ENCODE data around the gene CCDC90B. TPM values are rescaled to one million over a fixed set of nuclear protein-coding genes. Genes with fewer than 3 reads are reported as not detected.

Gene CCDC90B
- total and polyA plus RNA-seq, 2 of the 13 experiments (the other 11 are each of a cell fraction or from before 2014, with no cell fraction given): 17.1 to 46.1 TPM

DNA sequence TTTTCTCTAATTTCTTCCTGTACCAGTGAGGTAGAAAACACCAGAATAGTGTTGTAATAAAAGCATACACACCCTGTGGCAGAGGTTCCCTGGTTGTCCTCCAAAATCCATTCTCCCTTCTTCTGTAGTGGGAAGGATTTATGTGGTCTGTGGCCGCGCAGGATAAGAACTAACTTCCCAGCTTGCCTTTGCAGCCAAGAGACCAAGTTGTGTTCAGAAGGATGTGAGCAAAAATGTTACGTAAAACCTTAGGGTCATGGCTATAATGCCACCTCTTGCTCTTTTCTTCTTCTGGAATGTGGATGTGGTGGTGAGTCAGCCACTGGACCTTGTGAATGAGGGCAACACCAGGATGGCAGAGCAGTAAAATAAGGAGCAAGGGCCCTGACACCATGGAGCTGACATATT is 28.4 kb downstream of the CCDC90B start:
- no peaks in the 10 kb centered on the region for H3K27me3 ChIP-seq (ENCODE audit: control insufficient read depth in 1 of 2, insufficient read depth in 2 of 2, low read length in 2 of 2)
- FAIRE-seq (no peak), ATAC-seq (peak; percentile 41; the same call in 2 of the 3 replicates), DNase-seq (ENCODE audit: low spot score) (peak; percentile 56)
- H3K4me3 ChIP-seq (replicated peaks in 1 of 3; ENCODE audit: insufficient read depth in 1 of 3, low read depth in 2 of 3, low read length in 3 of 3): no peak overlapping the region
- H3K36me3 ChIP-seq (replicated peaks in 1 of 2; ENCODE audit: control insufficient read depth in 1 of 2, insufficient read depth in 2 of 2, low read length in 2 of 2): peaks cover 0 to 12% of the 10 kb centered on the region in 2 experiments; a peak in 3 of 5 replicates
- in situ Hi-C loops (cut with HindIII; ENCODE audit: extremely low pct_ligation_motif_present, low pct_unique_long_range_greater_than_20kb): loop anchor here (10.0 kb wide), 1 partner anchor 353 kb away; the partner anchor contains the start of genes DDIAS and PRCP
- POLR2A ChIA-PET: interaction anchor here (1.6 to 2.4 kb wide), 2 partner anchors 27 to 28 kb away, joined by 8 to 9 read pairs; partner anchors contain the start of gene CCDC90B
- H3K9ac ChIP-seq (ENCODE audit: insufficient read depth, low read depth, low read length): no peak overlapping the region
- H3K9me3 ChIP-seq (ENCODE audit: low read length): no peaks in the 10 kb centered on the region
- WGBS (ENCODE audit: low lambda C conversion rate): 84% methylated on average over 3 of the region's 3 CpGs
- no TSS peak for BruUV-seq (replicated peaks)
- intact Hi-C loops (cut with micrococcal nuclease; ENCODE audit: unreplicated experiment): loop anchor here (2.0 to 10.0 kb wide), 3 partner anchors 27 to 173 kb away; partner anchors contain the start of gene ANKRD42
- H4K20me1 ChIP-seq (ENCODE audit: insufficient read depth, low read length): no peaks in the 10 kb centered on the region
- H3K27ac ChIP-seq (ENCODE audit: extremely low read length, insufficient read depth, low read length): peak overlapping the region; percentile 61
- no peak overlapping the region for H2AFZ ChIP-seq (ENCODE audit: low read length)
- no peaks in the 10 kb centered on the region for H3K79me2 ChIP-seq (ENCODE audit: insufficient read depth, low read length)
- CTCF ChIA-PET (ENCODE audit: low intra/inter-chr PET ratio, low total read pairs): no interaction called here
- no peak overlapping the region for H3K4me2 ChIP-seq (ENCODE audit: low read depth, low read length)
- H3K4me1 ChIP-seq (ENCODE audit: insufficient read depth, low read length): peaks cover 55% of the 10 kb centered on the region
- no peak for TF ChIP-seq ZNF766 (CRISPR knock-in tag; IDR thresholded peaks at IDR 0.05; ENCODE audit: borderline replicate concordance)
- TF ChIP-seq EP300 (IDR thresholded peaks at IDR 0.05; ENCODE audit: low read depth in 2 of 2, low read length in 2 of 2): 0 out of 4 replicates have a peak, but pooled peaks of 1 of the 2 experiments have one; percentile 58
- TF ChIP-seq EP300 (CRISPR knock-in tag; IDR thresholded peaks at IDR 0.05; ENCODE audit: borderline replicate concordance): no peak
- TF ChIP-seq MIER3 (CRISPR knock-in tag; IDR thresholded peaks at IDR 0.05; ENCODE audit: borderline replicate concordance): 0 out of 2 replicates have a peak, but pooled peaks have one; percentile 46
- 0 out of 2 replicates have a peak, but pooled peaks have one; percentile 27 for TF ChIP-seq IRF2 (CRISPR knock-in tag; IDR thresholded peaks at IDR 0.05)
- TF ChIP-seq SMAD3 (CRISPR knock-in tag; IDR thresholded peaks at IDR 0.05): no peak
- TF ChIP-seq ZNF7 (CRISPR knock-in tag; IDR thresholded peaks at IDR 0.05): peak; percentile 97
- TF ChIP-seq SOX13 (IDR thresholded peaks at IDR 0.05): no peak
- TF ChIP-seq SOX13 (CRISPR knock-in tag; conservative IDR thresholded peaks at IDR 0.05 in 1 of 2, IDR thresholded peaks at IDR 0.05 in 1 of 2): peak in 1 of 2 experiments; percentile 14; a peak in 1 of 4 replicates
- no peak for TF ChIP-seq SETDB1 (CRISPR knock-in tag; IDR thresholded peaks at IDR 0.05; ENCODE audit: borderline replicate concordance)
- peak; percentile 39 to 84; a peak in 3 of 4 replicates for TF ChIP-seq NR2F1 (CRISPR knock-in tag; IDR thresholded peaks at IDR 0.05)
- 0 out of 2 replicates have a peak, but pooled peaks have one; percentile 21 for TF ChIP-seq RCOR2 (CRISPR knock-in tag; IDR thresholded peaks at IDR 0.05)
- peak; percentile 10; the same call in 1 of the 2 replicates for TF ChIP-seq TCF7 (IDR thresholded peaks at IDR 0.05; ENCODE audit: low read depth)
- TF ChIP-seq ZNF484 (CRISPR knock-in tag; IDR thresholded peaks at IDR 0.05; ENCODE audit: borderline replicate concordance, low read depth): no peak
- TF ChIP-seq ZNF598 (CRISPR knock-in tag; IDR thresholded peaks at IDR 0.05; ENCODE audit: borderline replicate concordance): no peak
- TF ChIP-seq, protein P1, sequence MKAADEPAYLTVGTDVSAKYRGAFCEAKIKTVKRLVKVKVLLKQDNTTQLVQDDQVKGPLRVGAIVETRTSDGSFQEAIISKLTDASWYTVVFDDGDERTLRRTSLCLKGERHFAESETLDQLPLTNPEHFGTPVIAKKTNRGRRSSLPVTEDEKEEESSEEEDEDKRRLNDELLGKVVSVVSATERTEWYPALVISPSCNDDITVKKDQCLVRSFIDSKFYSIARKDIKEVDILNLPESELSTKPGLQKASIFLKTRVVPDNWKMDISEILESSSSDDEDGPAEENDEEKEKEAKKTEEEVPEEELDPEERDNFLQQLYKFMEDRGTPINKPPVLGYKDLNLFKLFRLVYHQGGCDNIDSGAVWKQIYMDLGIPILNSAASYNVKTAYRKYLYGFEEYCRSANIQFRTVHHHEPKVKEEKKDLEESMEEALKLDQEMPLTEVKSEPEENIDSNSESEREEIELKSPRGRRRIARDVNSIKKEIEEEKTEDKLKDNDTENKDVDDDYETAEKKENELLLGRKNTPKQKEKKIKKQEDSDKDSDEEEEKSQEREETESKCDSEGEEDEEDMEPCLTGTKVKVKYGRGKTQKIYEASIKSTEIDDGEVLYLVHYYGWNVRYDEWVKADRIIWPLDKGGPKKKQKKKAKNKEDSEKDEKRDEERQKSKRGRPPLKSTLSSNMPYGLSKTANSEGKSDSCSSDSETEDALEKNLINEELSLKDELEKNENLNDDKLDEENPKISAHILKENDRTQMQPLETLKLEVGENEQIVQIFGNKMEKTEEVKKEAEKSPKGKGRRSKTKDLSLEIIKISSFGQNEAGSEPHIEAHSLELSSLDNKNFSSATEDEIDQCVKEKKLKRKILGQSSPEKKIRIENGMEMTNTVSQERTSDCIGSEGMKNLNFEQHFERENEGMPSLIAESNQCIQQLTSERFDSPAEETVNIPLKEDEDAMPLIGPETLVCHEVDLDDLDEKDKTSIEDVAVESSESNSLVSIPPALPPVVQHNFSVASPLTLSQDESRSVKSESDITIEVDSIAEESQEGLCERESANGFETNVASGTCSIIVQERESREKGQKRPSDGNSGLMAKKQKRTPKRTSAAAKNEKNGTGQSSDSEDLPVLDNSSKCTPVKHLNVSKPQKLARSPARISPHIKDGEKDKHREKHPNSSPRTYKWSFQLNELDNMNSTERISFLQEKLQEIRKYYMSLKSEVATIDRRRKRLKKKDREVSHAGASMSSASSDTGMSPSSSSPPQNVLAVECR (CRISPR knock-in tag; IDR thresholded peaks at IDR 0.05; ENCODE audit: borderline replicate concordance): no peak
- 0 out of 2 replicates have a peak, but pooled peaks have one; percentile 13 for TF ChIP-seq SALL1 (CRISPR knock-in tag; IDR thresholded peaks at IDR 0.05)

Data from HepG2 (cell line).